ENCODE data around the gene C4B. TPM values are rescaled to one million over a fixed set of nuclear protein-coding genes. Genes with fewer than 3 reads are reported as not detected.

The C4B gene
- total and polyA plus RNA-seq, 9 of the 15 experiments (the other 6 are each of a cell fraction or from before 2014, with no cell fraction given), result 0.32 to 8.8 (median 5.4) TPM

GRCh38 chr6:32045811-32046449 lies 31.3 kb downstream of the C4B start (continued):
- TF ChIP-seq CBFA2T3 (IDR thresholded peaks at IDR 0.05) (peak; percentile 45), RAD21 (CRISPR knock-in tag; conservative IDR thresholded peaks at IDR 0.05 in 1 of 2, IDR thresholded peaks at IDR 0.05 in 1 of 2) (peak in 1 of 2 experiments; percentile 13; a peak in 1 of 4 replicates), HOMEZ (CRISPR knock-in tag; IDR thresholded peaks at IDR 0.05) (no peak), RBM25 (IDR thresholded peaks at IDR 0.05; ENCODE audit: low read depth, low read length, severe bottlenecking) (no peak), SMAD4 (CRISPR knock-in tag; conservative IDR thresholded peaks at IDR 0.05) (peak; percentile 76), PKNOX1 (IDR thresholded peaks at IDR 0.05) (peak; percentile 70), REST (IDR thresholded peaks at IDR 0.05; ENCODE audit: borderline replicate concordance) (peak; percentile 15; the same call in 1 of the 2 replicates), REST (CRISPR knock-in tag; IDR thresholded peaks at IDR 0.05; ENCODE audit: low read depth) (no peak; the same call in 1 of the 2 replicates), MTF1 (CRISPR knock-in tag; IDR thresholded peaks at IDR 0.05; ENCODE audit: borderline replicate concordance) (no peak), RB1 (IDR thresholded peaks at IDR 0.05; ENCODE audit: low read depth) (peak; percentile 7; the same call in 1 of the 2 replicates), NEUROD1 (IDR thresholded peaks at IDR 0.05; ENCODE audit: borderline replicate concordance, low read depth, low read length, partially characterized antibody) (peak; percentile 55), HMGN3 (IDR thresholded peaks at IDR 0.05; ENCODE audit: borderline replicate concordance, extremely low read depth, insufficient read length, low read depth, low read length) (peak; percentile 34), NFE2 (IDR thresholded peaks at IDR 0.05; ENCODE audit: low read depth) (peak; percentile 73), KLF13 (tag; IDR thresholded peaks at IDR 0.05; ENCODE audit: borderline replicate concordance, low read depth) (peak; percentile 34; the same call in 1 of the 2 replicates), NBN (IDR thresholded peaks at IDR 0.05; ENCODE audit: low read depth) (peak; percentile 46; the same call in 1 of the 2 replicates), ZNF12 (CRISPR knock-in tag; IDR thresholded peaks at IDR 0.05) (0 out of 2 replicates have a peak, but pooled peaks have one; percentile 19), MCM2 (IDR thresholded peaks at IDR 0.05; ENCODE audit: low read depth) (no peak)

Data from K562 (cell line).